ENCODE data around the gene PDE7B. TPM values are rescaled to one million over a fixed set of nuclear protein-coding genes. Genes with fewer than 3 reads are reported as not detected.

The PDE7B gene
- total and polyA plus RNA-seq, 9 of the 15 experiments (the other 6 are each of a cell fraction or from before 2014, with no cell fraction given), result 0.01 TPM; not detected in 8

DNA sequence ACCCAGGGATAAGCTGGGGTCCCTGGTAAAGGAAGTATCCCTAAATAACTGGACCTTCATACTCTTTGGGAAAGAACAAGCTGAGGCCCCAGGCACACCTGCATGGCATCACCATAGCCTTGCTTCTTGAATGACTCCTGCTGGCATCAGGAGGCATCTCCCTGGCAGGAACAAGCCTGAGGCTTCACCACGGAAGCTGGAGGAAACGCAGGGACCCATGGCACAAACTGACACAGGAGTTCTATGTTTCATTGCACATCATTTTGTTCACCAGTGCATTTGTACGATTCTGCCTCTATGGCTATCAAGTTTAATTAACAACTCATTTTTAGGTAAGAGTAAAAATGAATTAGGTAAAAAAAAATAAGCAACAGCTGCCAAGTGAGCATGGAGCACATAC is 619 bp upstream of the PDE7B start:
- Histone ChIP-seq H2AFZ (ENCODE audit: low read depth, low read length) (no peak overlapping the region), H3K27ac (ENCODE audit: extremely low read depth, low read depth, low read length) (no peak overlapping the region), H3K36me3 (ENCODE audit: control insufficient read depth, insufficient read depth, low read length) (no peaks in the 10 kb centered on the region), H3K27me3 (ENCODE audit: control insufficient read depth in 2 of 2, insufficient read depth in 2 of 2, low read length in 2 of 2) (no peaks in the 10 kb centered on the region; a peak in 1 of 5 replicates), H3K79me2 (ENCODE audit: control insufficient read depth, insufficient read depth, low read length) (no peaks in the 10 kb centered on the region), H3K4me3 (no peak overlapping the region), H3K9me3 (replicated peaks; ENCODE audit: control insufficient read depth, insufficient read depth, low read depth, low read length) (no peaks in the 10 kb centered on the region), H3K9me1 (ENCODE audit: control insufficient read depth, insufficient read depth, low read length) (no peaks in the 10 kb centered on the region), H3K9ac (ENCODE audit: insufficient read depth in 1 of 2, low read depth in 2 of 2, low read length in 2 of 2) (no peak overlapping the region), H3K4me2 (ENCODE audit: insufficient read depth, low read length) (no peak overlapping the region), H4K20me1 (replicated peaks; ENCODE audit: control insufficient read depth, insufficient read depth, low read length) (no peaks in the 10 kb centered on the region), H3K4me1 (replicated peaks in 1 of 2; ENCODE audit: control insufficient read depth in 2 of 2, insufficient read depth in 2 of 2, low read length in 2 of 2) (no peaks in the 10 kb centered on the region)
- 2% methylated on average over 3 of the region's 3 CpGs for WGBS (ENCODE audit: insufficient coverage, low coverage, missing lambda C conversion rate)
- DNase-seq (ENCODE audit: extremely low read depth in 1 of 4, low spot score in 3 of 4) (no peak), ATAC-seq (no peak), FAIRE-seq (no peak)
- intact Hi-C loops (cut with micrococcal nuclease) (no loop called here), in situ Hi-C loops (cut with MboI) (no loop called here)
- no TSS peak for BruUV-seq (replicated peaks)
- CTCF ChIA-PET (ENCODE audit: low intra/inter-chr PET ratio), result interaction anchor here (0.6 kb wide), 1 partner anchor 1212 kb away, joined by 3 read pairs; no protein-coding TSS in a partner anchor
- TF ChIP-seq FOXM1 (IDR thresholded peaks at IDR 0.05; ENCODE audit: low read depth) (no peak), FOXM1 (CRISPR knock-in tag; IDR thresholded peaks at IDR 0.05; ENCODE audit: low read depth) (no peak), E2F1 (CRISPR knock-in tag; IDR thresholded peaks at IDR 0.05) (no peak), OTX1 (CRISPR knock-in tag; IDR thresholded peaks at IDR 0.05) (no peak), SLC30A9 (CRISPR knock-in tag; IDR thresholded peaks at IDR 0.05) (no peak), HOXB6 (CRISPR knock-in tag; IDR thresholded peaks at IDR 0.05; ENCODE audit: borderline replicate concordance) (no peak), FOXJ2 (tag; IDR thresholded peaks at IDR 0.05) (no peak)
- TF ChIP-seq, protein P1, sequence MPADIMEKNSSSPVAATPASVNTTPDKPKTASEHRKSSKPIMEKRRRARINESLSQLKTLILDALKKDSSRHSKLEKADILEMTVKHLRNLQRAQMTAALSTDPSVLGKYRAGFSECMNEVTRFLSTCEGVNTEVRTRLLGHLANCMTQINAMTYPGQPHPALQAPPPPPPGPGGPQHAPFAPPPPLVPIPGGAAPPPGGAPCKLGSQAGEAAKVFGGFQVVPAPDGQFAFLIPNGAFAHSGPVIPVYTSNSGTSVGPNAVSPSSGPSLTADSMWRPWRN (IDR thresholded peaks at IDR 0.05; ENCODE audit: low read depth), result no peak
- POLR2A ChIA-PET, result interaction anchor here (1.0 kb wide), 1 partner anchor 10 kb away, joined by 4 read pairs; no protein-coding TSS in a partner anchor
